ENCODE data around the gene ITCH.

GRCh38 chr20:34337544-34337943 lies 25.5 kb upstream of the ITCH start:
- TF ChIP-seq POLR2A (IDR thresholded peaks at IDR 0.05) (no peak), CTCF (IDR thresholded peaks at IDR 0.05) (no peak), POLR2AphosphoS5 (IDR thresholded peaks at IDR 0.05) (no peak), EP300 (IDR thresholded peaks at IDR 0.05; ENCODE audit: low read depth) (no peak)

Data from transverse colon (tissue), 4 donors.